ENCODE measurements around the gene CELF4.

DNA sequence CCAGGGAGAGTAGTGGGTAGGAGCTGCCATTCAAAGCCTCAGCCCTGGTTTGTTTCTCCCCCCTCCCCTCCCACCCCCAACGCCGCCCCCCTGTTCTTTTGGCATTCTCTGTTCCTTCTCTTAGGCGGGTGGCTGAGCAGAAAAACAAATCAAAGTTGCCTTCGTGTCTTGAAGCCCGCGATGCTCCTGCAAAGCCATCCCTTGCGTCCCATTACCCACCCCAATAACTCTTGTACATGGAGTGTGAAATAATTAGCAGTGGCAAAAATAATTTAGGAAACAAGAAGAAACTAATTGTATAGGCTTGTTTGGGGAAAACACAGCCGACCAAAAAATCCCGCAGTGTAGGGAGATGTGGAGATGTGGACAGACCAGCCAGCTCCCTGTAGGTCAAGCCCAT, 59.6 kb downstream of the CELF4 start:
- TF ChIP-seq EZH2phosphoT487 (IDR thresholded peaks at IDR 0.05; ENCODE audit: borderline replicate concordance, low read length), result no peak
- no peak for TF ChIP-seq EZH2 (IDR thresholded peaks at IDR 0.05; ENCODE audit: low read length, unreplicated experiment)
- TF ChIP-seq, protein P1, sequence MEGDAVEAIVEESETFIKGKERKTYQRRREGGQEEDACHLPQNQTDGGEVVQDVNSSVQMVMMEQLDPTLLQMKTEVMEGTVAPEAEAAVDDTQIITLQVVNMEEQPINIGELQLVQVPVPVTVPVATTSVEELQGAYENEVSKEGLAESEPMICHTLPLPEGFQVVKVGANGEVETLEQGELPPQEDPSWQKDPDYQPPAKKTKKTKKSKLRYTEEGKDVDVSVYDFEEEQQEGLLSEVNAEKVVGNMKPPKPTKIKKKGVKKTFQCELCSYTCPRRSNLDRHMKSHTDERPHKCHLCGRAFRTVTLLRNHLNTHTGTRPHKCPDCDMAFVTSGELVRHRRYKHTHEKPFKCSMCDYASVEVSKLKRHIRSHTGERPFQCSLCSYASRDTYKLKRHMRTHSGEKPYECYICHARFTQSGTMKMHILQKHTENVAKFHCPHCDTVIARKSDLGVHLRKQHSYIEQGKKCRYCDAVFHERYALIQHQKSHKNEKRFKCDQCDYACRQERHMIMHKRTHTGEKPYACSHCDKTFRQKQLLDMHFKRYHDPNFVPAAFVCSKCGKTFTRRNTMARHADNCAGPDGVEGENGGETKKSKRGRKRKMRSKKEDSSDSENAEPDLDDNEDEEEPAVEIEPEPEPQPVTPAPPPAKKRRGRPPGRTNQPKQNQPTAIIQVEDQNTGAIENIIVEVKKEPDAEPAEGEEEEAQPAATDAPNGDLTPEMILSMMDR (conservative IDR thresholded peaks at IDR 0.05; ENCODE audit: low read depth, low read length), result no peak

Measured in PC-3 (cell line).